K562 (cell line): ENCODE measurements around the gene KCNN3. TPM values are rescaled to one million over a fixed set of nuclear protein-coding genes. Genes with fewer than 3 reads are reported as not detected.

Experiments
- ATAC-seq: fragments of 200-7000 bp; cut with Tn5 transposase; 3 replicates; pipeline ENCODE4 v1.9.1; 2020; ENCODE audit warnings: moderate library complexity
- BruUV-seq: library from RNA; stranded (reverse); fragments of 400-500 nt; replicated peaks from 2 replicates; lab custom pipeline; 2021; lab: Mats Ljungman, UMichigan
- CTCF ChIA-PET: fragments of 300-600 bp; formaldehyde crosslinking; extraction: SDS; loops from one replicate; lab custom pipeline; 2021; ENCODE audit warnings: low intra/inter-chr PET ratio; lab: Yijun Ruan, JAX
- POLR2A ChIA-PET: fragments of 300-600, 350-650 bp; sonication (Branson Sonifier 250); formaldehyde crosslinking; extraction: SDS; loops from one replicate; lab custom pipeline; 2021; ENCODE audit warnings: antibody characterized with exemption, inconsistent platforms; lab: Yijun Ruan, JAX
- DNase-seq, 4 experiments: peaks; one replicate each; pipeline versions ENCODE4 v3.0.0 to v3.0.0-alpha.2; 2011 to 2018; ENCODE audit warnings: low spot score in 3 of 4, mixed read lengths in 3 of 4; ENCODE audit errors: extremely low read depth in 1 of 4
- FAIRE-seq: peaks from 2 replicates; lab custom pipeline; 2011; peaks lifted over from hg19 to GRCh38; lab: Jason Lieb, UNC
- H2AFZ ChIP-seq: 2 replicates; pipeline ENCODE4 v1.6.0; 2011; ENCODE audit warnings: low read depth, low read length, control low read depth, inconsistent platforms
- H3K27ac ChIP-seq: fragments of 200-600 bp; 3 replicates; pipeline ENCODE4 v1.8.0; 2011; ENCODE audit warnings: low read depth, mild to moderate bottlenecking, control low read depth, inconsistent platforms, low read length, moderate library complexity, mixed read lengths; ENCODE audit errors: extremely low read depth
- H3K27me3 ChIP-seq, 2 experiments: fragments of 300-600 bp in 1 of 2; 2 replicates in 1 of 2; 3 replicates in 1 of 2; pipeline versions ENCODE4 v1.6.0 to v1.8.0; 2011; ENCODE audit warnings: inconsistent platforms in 2 of 2, low read length in 2 of 2, mild to moderate bottlenecking in 1 of 2, mixed read lengths in 1 of 2, moderate library complexity in 1 of 2; ENCODE audit not compliant: control insufficient read depth in 2 of 2, insufficient read depth in 2 of 2
- H3K36me3 ChIP-seq: fragments of 300-600 bp; 3 replicates; pipeline ENCODE4 v1.8.0; 2011; ENCODE audit warnings: mild to moderate bottlenecking, low read length, inconsistent platforms; ENCODE audit not compliant: control insufficient read depth, insufficient read depth
- H3K4me1 ChIP-seq, 2 experiments: fragments of 200-600 bp in 1 of 2; replicated peaks in 1 of 2; 2 replicates in 1 of 2; 3 replicates in 1 of 2; pipeline versions ENCODE4 v1.5.1 to v1.8.0; 2011; ENCODE audit warnings: inconsistent platforms in 2 of 2, low read length in 2 of 2, mild to moderate bottlenecking in 1 of 2, mixed read lengths in 1 of 2, moderate library complexity in 1 of 2; ENCODE audit not compliant: control insufficient read depth in 2 of 2, insufficient read depth in 2 of 2
- H3K4me2 ChIP-seq: 2 replicates; pipeline ENCODE4 v1.6.1; 2011; ENCODE audit warnings: low read length, control low read depth, inconsistent platforms, mixed read lengths; ENCODE audit not compliant: insufficient read depth
- H3K4me3 ChIP-seq: fragments of 200-600 bp; sonication (generic), shearing (Covaris generic); 2 replicates; pipeline ENCODE4 v1.5.1; 2016; ENCODE audit warnings: control low read depth, inconsistent platforms
- H3K79me2 ChIP-seq: fragments of 200-600 bp; 3 replicates; pipeline ENCODE4 v1.8.0; 2011; ENCODE audit warnings: low read length, inconsistent platforms; ENCODE audit not compliant: control insufficient read depth, insufficient read depth
- H3K9ac ChIP-seq, 2 experiments: 2 replicates each; pipeline versions ENCODE4 v1.6.0 to v1.6.1; 2011; ENCODE audit warnings: low read depth in 2 of 2, low read length in 2 of 2, control low read depth in 1 of 2, inconsistent platforms in 1 of 2, mild to moderate bottlenecking in 1 of 2, mixed read lengths in 1 of 2; ENCODE audit not compliant: insufficient read depth in 1 of 2
- H3K9me1 ChIP-seq: one replicate; pipeline ENCODE4 v1.6.0; 2011; ENCODE audit warnings: inconsistent platforms, mild to moderate bottlenecking, low read length, moderate library complexity; ENCODE audit not compliant: control insufficient read depth, insufficient read depth
- H3K9me3 ChIP-seq: replicated peaks from 2 replicates; pipeline ENCODE4 v1.5.1; 2011; ENCODE audit warnings: low read depth, low read length, inconsistent platforms; ENCODE audit not compliant: control insufficient read depth, insufficient read depth
- H4K20me1 ChIP-seq: replicated peaks from 2 replicates; pipeline ENCODE4 v1.6.1; 2011; ENCODE audit warnings: low read length, inconsistent platforms, mixed read lengths; ENCODE audit not compliant: control insufficient read depth, insufficient read depth
- NR2F6 ChIP-seq: fragments of 450-650 bp; formaldehyde crosslinking; IDR thresholded peaks from 2 replicates; pipeline ENCODE4 v1.4.0; 2020; ENCODE audit warnings: mild to moderate bottlenecking
- PHB ChIP-seq: fragments of 250-450 bp; sonication (Bioruptor Pico); IDR thresholded peaks from 2 replicates; pipeline ENCODE4 v1.5.0; 2021
- PHTF2 ChIP-seq: fragments of 250-450 bp; sonication (Bioruptor Pico); IDR thresholded peaks from 2 replicates; pipeline ENCODE4 v1.5.0; 2021; ENCODE audit warnings: mild to moderate bottlenecking
- SMARCC2 ChIP-seq: fragments of 450-650 bp; IDR thresholded peaks from 2 replicates; pipeline ENCODE4 v1.6.1; 2017; ENCODE audit warnings: antibody characterized with exemption, moderate library complexity, mild to moderate bottlenecking, low read depth
- SPI1 ChIP-seq: IDR thresholded peaks from 2 replicates; pipeline ENCODE4 v1.6.1; 2011; ENCODE audit warnings: low read depth, low read length, control low read depth, borderline replicate concordance
- SRSF3 ChIP-seq: fragments of 200-400 bp; formaldehyde crosslinking; IDR thresholded peaks from 2 replicates; pipeline ENCODE4 v1.6.1; 2016; ENCODE audit warnings: mild to moderate bottlenecking, low read length, moderate library complexity; ENCODE audit not compliant: insufficient read depth
- TAL1 ChIP-seq: fragments of 450-650 bp; IDR thresholded peaks from 2 replicates; pipeline ENCODE4 v1.6.1; 2016; ENCODE audit warnings: mild to moderate bottlenecking
- WGBS: fragments of 100-300 bp; shearing (Covaris generic); methylation state at CpG from one replicate; pipeline ENCODE4 v1.1.6; 2016; ENCODE audit warnings: low coverage, mixed read lengths; ENCODE audit not compliant: insufficient coverage; ENCODE audit errors: missing lambda C conversion rate; 5-methylcytosine and 5-hydroxymethylcytosine counted together
- in situ Hi-C: fragments of 300-500 bp; cut with MboI; formaldehyde crosslinking; loops from 4 replicates; pipeline ENCODE4 v1.15.0; 2018; ENCODE audit warnings: inconsistent platforms, mixed read lengths
- intact Hi-C: fragments of 100-400 bp; cut with micrococcal nuclease; formaldehyde crosslinking; loops from 2 replicates; pipeline ENCODE4 v1.14.2; 2022
- polyA plus RNA-seq, 8 experiments: library from polyadenylated mRNA; depleted of rRNA in 4 of 8; stranded (reverse) in 5 of 8; unstranded in 3 of 8; fragments of >200 nt; fragmentation: Nextera tagmentation in 2 of 8; fragmentation: Illumina TruSeq in 1 of 8; extraction: Ambion mirVana in 2 of 8; extraction: Trizol in 1 of 8; gene quantifications; 2 replicates each; pipeline versions ENCODE4 v1.2.1 to v1.2.3, GENCODE V29; 2011 to 2014; ENCODE audit warnings: inconsistent platforms in 1 of 8, missing spikeins in 1 of 8
- total RNA-seq, 7 experiments: library from RNA; depleted of rRNA in 6 of 7; stranded (reverse); fragments of >200 nt in 6 of 7; fragmentation: Illumina TruSeq in 2 of 7; extraction: Trizol in 2 of 7; gene quantifications; 2 replicates each; pipeline versions ENCODE4 v1.2.1 to v1.2.3, GENCODE V29; 2011 to 2021; ENCODE audit warnings: low replicate concordance in 1 of 7
- TF ChIP-seq, protein P1 (sequence below): fragments of 450-650 bp; IDR thresholded peaks from 2 replicates; pipeline ENCODE4 v1.6.1; 2017; ENCODE audit warnings: antibody characterized with exemption, mild to moderate bottlenecking
- TF ChIP-seq, protein P2 (sequence below): fragments of 450-650 bp; IDR thresholded peaks from 2 replicates; pipeline ENCODE4 v1.6.1; 2017; ENCODE audit warnings: mild to moderate bottlenecking, moderate library complexity
- TF ChIP-seq, protein P3 (sequence below): fragments of 450-650 bp; formaldehyde crosslinking; IDR thresholded peaks from 2 replicates; pipeline ENCODE4 v1.4.0; 2020; ENCODE audit warnings: mild to moderate bottlenecking

Gene KCNN3
- total and polyA plus RNA-seq, 9 of the 15 experiments (the other 6 are each of a cell fraction or from before 2014, with no cell fraction given) = 0.02 to 0.03 TPM; not detected in 7

DNA sequence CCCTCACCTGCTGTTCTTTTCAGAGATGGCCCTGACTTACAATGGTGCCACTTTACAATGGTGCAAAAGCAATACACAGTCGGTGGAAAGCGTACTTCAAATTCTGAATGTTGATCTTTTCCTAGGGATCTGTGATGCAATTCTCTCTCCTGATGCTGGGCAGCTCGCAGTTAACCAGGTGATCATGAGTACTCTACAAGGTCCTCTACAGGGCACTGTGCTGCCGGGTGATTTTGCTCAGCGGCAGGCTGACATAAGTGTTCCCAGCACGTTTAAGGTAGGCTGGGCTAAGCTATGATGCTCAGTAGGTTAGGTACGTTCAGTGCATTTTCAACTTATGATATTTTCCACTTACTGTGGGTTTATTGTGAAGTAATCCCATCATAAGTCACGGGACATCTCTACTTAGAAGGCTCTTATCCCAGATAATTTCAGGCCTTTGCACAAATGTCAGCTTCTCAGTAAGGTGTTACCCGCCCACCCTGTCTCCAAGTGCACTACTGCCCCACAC is 126.5 kb downstream of the KCNN3 start (continued):
- TF ChIP-seq, protein P1, sequence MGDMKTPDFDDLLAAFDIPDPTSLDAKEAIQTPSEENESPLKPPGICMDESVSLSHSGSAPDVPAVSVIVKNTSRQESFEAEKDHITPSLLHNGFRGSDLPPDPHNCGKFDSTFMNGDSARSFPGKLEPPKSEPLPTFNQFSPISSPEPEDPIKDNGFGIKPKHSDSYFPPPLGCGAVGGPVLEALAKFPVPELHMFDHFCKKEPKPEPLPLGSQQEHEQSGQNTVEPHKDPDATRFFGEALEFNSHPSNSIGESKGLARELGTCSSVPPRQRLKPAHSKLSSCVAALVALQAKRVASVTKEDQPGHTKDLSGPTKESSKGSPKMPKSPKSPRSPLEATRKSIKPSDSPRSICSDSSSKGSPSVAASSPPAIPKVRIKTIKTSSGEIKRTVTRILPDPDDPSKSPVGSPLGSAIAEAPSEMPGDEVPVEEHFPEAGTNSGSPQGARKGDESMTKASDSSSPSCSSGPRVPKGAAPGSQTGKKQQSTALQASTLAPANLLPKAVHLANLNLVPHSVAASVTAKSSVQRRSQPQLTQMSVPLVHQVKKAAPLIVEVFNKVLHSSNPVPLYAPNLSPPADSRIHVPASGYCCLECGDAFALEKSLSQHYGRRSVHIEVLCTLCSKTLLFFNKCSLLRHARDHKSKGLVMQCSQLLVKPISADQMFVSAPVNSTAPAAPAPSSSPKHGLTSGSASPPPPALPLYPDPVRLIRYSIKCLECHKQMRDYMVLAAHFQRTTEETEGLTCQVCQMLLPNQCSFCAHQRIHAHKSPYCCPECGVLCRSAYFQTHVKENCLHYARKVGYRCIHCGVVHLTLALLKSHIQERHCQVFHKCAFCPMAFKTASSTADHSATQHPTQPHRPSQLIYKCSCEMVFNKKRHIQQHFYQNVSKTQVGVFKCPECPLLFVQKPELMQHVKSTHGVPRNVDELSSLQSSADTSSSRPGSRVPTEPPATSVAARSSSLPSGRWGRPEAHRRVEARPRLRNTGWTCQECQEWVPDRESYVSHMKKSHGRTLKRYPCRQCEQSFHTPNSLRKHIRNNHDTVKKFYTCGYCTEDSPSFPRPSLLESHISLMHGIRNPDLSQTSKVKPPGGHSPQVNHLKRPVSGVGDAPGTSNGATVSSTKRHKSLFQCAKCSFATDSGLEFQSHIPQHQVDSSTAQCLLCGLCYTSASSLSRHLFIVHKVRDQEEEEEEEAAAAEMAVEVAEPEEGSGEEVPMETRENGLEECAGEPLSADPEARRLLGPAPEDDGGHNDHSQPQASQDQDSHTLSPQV = no peak
- no peak for TF ChIP-seq SPI1
- TF ChIP-seq, protein P2, sequence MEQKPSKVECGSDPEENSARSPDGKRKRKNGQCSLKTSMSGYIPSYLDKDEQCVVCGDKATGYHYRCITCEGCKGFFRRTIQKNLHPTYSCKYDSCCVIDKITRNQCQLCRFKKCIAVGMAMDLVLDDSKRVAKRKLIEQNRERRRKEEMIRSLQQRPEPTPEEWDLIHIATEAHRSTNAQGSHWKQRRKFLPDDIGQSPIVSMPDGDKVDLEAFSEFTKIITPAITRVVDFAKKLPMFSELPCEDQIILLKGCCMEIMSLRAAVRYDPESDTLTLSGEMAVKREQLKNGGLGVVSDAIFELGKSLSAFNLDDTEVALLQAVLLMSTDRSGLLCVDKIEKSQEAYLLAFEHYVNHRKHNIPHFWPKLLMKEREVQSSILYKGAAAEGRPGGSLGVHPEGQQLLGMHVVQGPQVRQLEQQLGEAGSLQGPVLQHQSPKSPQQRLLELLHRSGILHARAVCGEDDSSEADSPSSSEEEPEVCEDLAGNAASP = no peak
- no peak for TF ChIP-seq TAL1

DNA sequence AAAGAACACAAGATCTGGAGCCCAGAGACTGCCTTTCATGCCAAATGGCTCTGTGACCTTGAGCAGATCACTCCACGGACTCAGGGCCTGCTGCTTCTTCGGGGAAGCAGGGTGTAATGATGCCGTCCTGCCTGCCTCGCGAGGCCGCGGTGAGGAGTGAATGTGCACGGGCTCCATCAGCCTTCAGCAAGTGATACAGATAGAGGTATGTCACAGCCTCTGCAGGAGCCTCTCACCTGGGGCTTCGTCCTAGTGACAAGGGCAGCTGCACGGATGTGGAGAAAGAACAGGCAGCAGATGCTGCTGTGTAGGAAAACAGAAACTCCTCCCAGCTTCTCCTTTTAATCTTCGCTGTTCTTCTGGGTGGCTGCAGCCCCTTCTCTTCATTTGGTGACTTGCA is 127.5 kb downstream of the KCNN3 start:
- in situ Hi-C loops = no loop called here
- H3K9me3 ChIP-seq = no peaks in the 10 kb centered on the region
- WGBS = 0% methylated on average over 10 of the region's 11 CpGs
- H3K79me2 ChIP-seq = no peaks in the 10 kb centered on the region
- no peak for ATAC-seq
- TF ChIP-seq SMARCC2 (no peak), SRSF3 (no peak), NR2F6 (no peak), PHB (CRISPR knock-in tag) (no peak), PHTF2 (CRISPR knock-in tag) (no peak)
- TF ChIP-seq, protein P3, sequence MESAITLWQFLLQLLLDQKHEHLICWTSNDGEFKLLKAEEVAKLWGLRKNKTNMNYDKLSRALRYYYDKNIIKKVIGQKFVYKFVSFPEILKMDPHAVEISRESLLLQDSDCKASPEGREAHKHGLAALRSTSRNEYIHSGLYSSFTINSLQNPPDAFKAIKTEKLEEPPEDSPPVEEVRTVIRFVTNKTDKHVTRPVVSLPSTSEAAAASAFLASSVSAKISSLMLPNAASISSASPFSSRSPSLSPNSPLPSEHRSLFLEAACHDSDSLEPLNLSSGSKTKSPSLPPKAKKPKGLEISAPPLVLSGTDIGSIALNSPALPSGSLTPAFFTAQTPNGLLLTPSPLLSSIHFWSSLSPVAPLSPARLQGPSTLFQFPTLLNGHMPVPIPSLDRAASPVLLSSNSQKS (CRISPR knock-in tag) = no peak
- TF ChIP-seq, all 486 proteins: peak for 0
- Histone ChIP-seq H3K4me3 (no peak overlapping the region), H3K27ac (no peak overlapping the region), H3K36me3 (no peaks in the 10 kb centered on the region), H3K27me3 (peaks cover 52 to 64% of the 10 kb centered on the region in 2 experiments), H3K4me2 (no peak overlapping the region), H3K9me1 (no peaks in the 10 kb centered on the region), H3K9ac (no peak overlapping the region), H3K4me1 (0 out of 5 replicates have a peak, but pooled peaks cover 0 to 3% of the 10 kb centered on the region in 2 experiments), H4K20me1 (0 out of 2 replicates have a peak, but pooled peaks cover 4% of the 10 kb centered on the region), H2AFZ (no peak overlapping the region)
- CTCF ChIA-PET = no interaction called here
- POLR2A ChIA-PET = interaction anchor here (0.5 kb wide), 1 partner anchor 216 kb away, joined by 3 read pairs; no protein-coding TSS in a partner anchor
- intact Hi-C loops = no loop called here
- DNase-seq (no peak), FAIRE-seq (no peak)
- no TSS peak for BruUV-seq
